Neuronal stem cell (in vitro differentiated cells): ENCODE data around the gene HCCS.

Source experiments
- DNase-seq: peaks from one replicate; pipeline ENCODE4 v3.0.0-alpha.2; 2013; ENCODE audit warnings: low spot score
- H2AFZ ChIP-seq: one replicate; pipeline ENCODE4 v1.6.1; 2013; ENCODE audit warnings: mild to moderate bottlenecking, low read length, inconsistent platforms
- H2AK5ac ChIP-seq: 2 replicates; pipeline ENCODE4 v1.6.1; 2013; ENCODE audit warnings: low read depth, mild to moderate bottlenecking, inconsistent platforms, low read length, moderate library complexity, mixed read lengths
- H2BK120ac ChIP-seq: 2 replicates; pipeline ENCODE4 v1.6.1; 2013; ENCODE audit warnings: low read depth, mild to moderate bottlenecking, inconsistent platforms, low read length, moderate library complexity, mixed read lengths
- H2BK12ac ChIP-seq: one replicate; pipeline ENCODE4 v1.6.1; 2013; ENCODE audit warnings: low read length, inconsistent platforms
- H2BK15ac ChIP-seq: 2 replicates; pipeline ENCODE4 v1.6.1; 2013; ENCODE audit warnings: mild to moderate bottlenecking, low read length, inconsistent platforms, mixed read lengths
- H2BK5ac ChIP-seq: one replicate; pipeline ENCODE4 v1.6.1; 2013; ENCODE audit warnings: inconsistent platforms, mild to moderate bottlenecking, low read length, moderate library complexity
- H3K14ac ChIP-seq: one replicate; pipeline ENCODE4 v1.6.1; 2013; ENCODE audit warnings: low read length, inconsistent platforms
- H3K18ac ChIP-seq: 2 replicates; pipeline ENCODE4 v1.6.1; 2013; ENCODE audit warnings: low read length, inconsistent platforms
- H3K23ac ChIP-seq: 2 replicates; pipeline ENCODE4 v1.6.1; 2013; ENCODE audit warnings: low read depth, mild to moderate bottlenecking, mixed read lengths, low read length, inconsistent platforms; ENCODE audit not compliant: poor library complexity
- H3K27ac ChIP-seq: replicated peaks from 3 replicates; pipeline ENCODE4 v1.5.1; 2013; ENCODE audit warnings: low read length, inconsistent platforms
- H3K27me3 ChIP-seq, 3 experiments: 2 replicates each; pipeline ENCODE4 v1.6.1; 2013; ENCODE audit warnings: low read length in 3 of 3, mild to moderate bottlenecking in 2 of 3, inconsistent platforms in 1 of 3, low read depth in 1 of 3, mixed read lengths in 1 of 3, moderate library complexity in 1 of 3; ENCODE audit not compliant: control insufficient read depth in 3 of 3, insufficient read depth in 3 of 3
- H3K36me3 ChIP-seq, 2 donors: replicated peaks in 1 of 2; 2 replicates each; pipeline ENCODE4 v1.6.1; 2013; ENCODE audit warnings: low read length in 2 of 2; ENCODE audit not compliant: control insufficient read depth in 2 of 2, insufficient read depth in 2 of 2
- H3K4ac ChIP-seq: 2 replicates; pipeline ENCODE4 v1.6.1; 2013; ENCODE audit warnings: inconsistent platforms, mild to moderate bottlenecking, low read length, moderate library complexity
- H3K4me1 ChIP-seq, 2 donors: 1 replicate in 1 of 2; 2 replicates in 1 of 2; pipeline ENCODE4 v1.6.1; 2013; ENCODE audit warnings: low read length in 2 of 2, low read depth in 1 of 2; ENCODE audit not compliant: control insufficient read depth in 2 of 2, insufficient read depth in 1 of 2
- H3K4me2 ChIP-seq: one replicate; pipeline ENCODE4 v1.6.1; 2013; ENCODE audit warnings: mild to moderate bottlenecking, low read length, inconsistent platforms; ENCODE audit not compliant: insufficient read depth, poor library complexity, severe bottlenecking
- H3K4me3 ChIP-seq, 2 donors: 2 replicates each; pipeline ENCODE4 v1.5.1; 2013; ENCODE audit warnings: low read length in 2 of 2, mild to moderate bottlenecking in 2 of 2, inconsistent platforms in 1 of 2, moderate library complexity in 1 of 2
- H3K79me1 ChIP-seq: one replicate; pipeline ENCODE4 v1.6.1; 2013; ENCODE audit warnings: low read depth, mild to moderate bottlenecking, inconsistent platforms, low read length, moderate library complexity
- H3K9ac ChIP-seq: one replicate; pipeline ENCODE4 v1.6.1; 2013; ENCODE audit warnings: mild to moderate bottlenecking, low read depth, low read length, inconsistent platforms; ENCODE audit not compliant: poor library complexity
- H3K9me3 ChIP-seq, 2 donors: replicated peaks in 1 of 2; 2 replicates each; pipeline versions ENCODE3 to v1.6.1; 2013; ENCODE audit warnings: low read length in 2 of 2, mild to moderate bottlenecking in 2 of 2, inconsistent platforms in 1 of 2, low read depth in 1 of 2, mixed read lengths in 1 of 2, moderate library complexity in 1 of 2; ENCODE audit not compliant: control insufficient read depth in 2 of 2, insufficient read depth in 1 of 2
- H4K8ac ChIP-seq: one replicate; pipeline ENCODE4 v1.6.1; 2013; ENCODE audit warnings: low read depth, mild to moderate bottlenecking, inconsistent platforms, low read length, moderate library complexity
- H4K91ac ChIP-seq: one replicate; pipeline ENCODE4 v1.6.1; 2013; ENCODE audit warnings: low read length, low read depth, mild to moderate bottlenecking, inconsistent platforms; ENCODE audit not compliant: poor library complexity
- WGBS, 2 donors: extraction: QIAGEN DNeasy Blood & Tissue Kit; methylation state at CpG; one replicate each; pipeline ENCODE4 v1.1.7; 2013; ENCODE audit warnings: missing lambda C conversion rate in 2 of 2, mixed read lengths in 1 of 2; ENCODE audit not compliant: insufficient read length in 2 of 2, insufficient replicate concordance in 1 of 2; ENCODE audit errors: extremely low coverage in 2 of 2; 5-methylcytosine and 5-hydroxymethylcytosine counted together

Gene HCCS

DNA sequence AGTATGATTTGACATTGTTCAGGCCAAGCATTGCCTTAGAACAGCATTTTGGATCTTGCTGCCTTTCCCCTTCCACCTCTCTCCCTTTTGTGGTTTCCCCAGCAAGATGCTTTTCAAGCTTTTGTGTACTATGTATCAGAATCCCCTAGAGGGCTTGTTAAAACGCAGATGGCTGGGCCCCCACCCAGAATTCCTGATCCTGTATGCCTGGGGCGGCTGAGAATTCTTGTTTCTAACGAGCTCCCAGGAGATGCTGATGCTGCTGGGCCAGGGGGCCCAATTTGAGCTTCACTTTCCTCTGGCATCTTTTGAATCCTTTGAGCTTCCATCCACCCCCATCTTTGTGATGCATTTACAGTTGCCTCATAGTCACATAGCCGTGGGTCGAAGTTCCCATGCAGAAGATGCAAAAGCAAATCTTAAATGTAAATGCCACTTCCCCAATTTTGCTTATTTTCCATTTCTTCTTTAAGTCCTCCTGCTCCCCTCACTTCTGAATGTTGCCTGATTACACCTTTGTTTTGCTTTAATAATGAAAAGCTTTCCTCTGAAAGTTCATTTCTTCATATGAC lies 18.5 kb downstream of the HCCS start:
- Histone ChIP-seq H3K9ac (no peak overlapping the region), H2BK12ac (no peak overlapping the region), H3K18ac (no peak overlapping the region), H3K9me3 (no peaks in the 10 kb centered on the region), H3K14ac (no peak overlapping the region), H4K8ac (no peak overlapping the region), H3K4me3 (no peak overlapping the region), H3K79me1 (no peaks in the 10 kb centered on the region), H3K4me1 (no peaks in the 10 kb centered on the region), H2BK5ac (no peak overlapping the region), H2BK120ac (no peak overlapping the region), H3K27ac (no peak overlapping the region), H3K23ac (no peak overlapping the region), H2AK5ac (no peak overlapping the region), H3K4ac (no peak overlapping the region), H2AFZ (no peak overlapping the region), H3K36me3 (no peaks in the 10 kb centered on the region), H3K4me2 (no peak overlapping the region), H2BK15ac (no peak overlapping the region), H4K91ac (no peak overlapping the region), H3K27me3 (no peaks in the 10 kb centered on the region)
- DNase-seq = no peak
- WGBS, 2 donors = no CpG with 5 or more reads among the region's 5 CpGs

DNA sequence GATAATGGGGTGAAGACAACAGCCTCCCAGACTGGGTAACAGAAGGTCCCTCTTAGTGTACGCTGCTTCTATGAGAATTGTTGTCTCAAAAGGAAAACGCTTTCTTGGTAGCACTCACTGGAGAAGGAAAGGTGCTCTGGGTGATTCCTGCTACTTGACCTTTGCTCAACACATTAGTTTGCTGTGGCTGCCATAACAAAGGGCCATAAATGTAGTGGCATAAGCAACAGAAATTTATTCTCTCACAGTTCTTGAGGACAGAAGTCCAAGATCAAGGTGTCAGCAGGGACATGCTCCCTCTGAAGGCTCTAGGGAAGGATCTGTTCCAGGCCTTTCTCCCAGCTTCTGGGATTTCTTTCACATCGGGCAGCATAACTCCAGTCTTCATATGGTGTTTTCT lies 19.0 kb downstream of the HCCS start:
- Histone ChIP-seq H3K18ac (no peak overlapping the region), H4K91ac (no peak overlapping the region), H3K4me1 (no peaks in the 10 kb centered on the region), H3K14ac (no peak overlapping the region), H2AK5ac (no peak overlapping the region), H3K23ac (no peak overlapping the region), H3K4me3 (no peak overlapping the region), H2BK5ac (no peak overlapping the region), H3K4ac (no peak overlapping the region), H2BK15ac (no peak overlapping the region), H3K27me3 (no peaks in the 10 kb centered on the region), H3K4me2 (no peak overlapping the region), H2BK120ac (no peak overlapping the region), H2AFZ (no peak overlapping the region), H2BK12ac (no peak overlapping the region), H3K36me3 (no peaks in the 10 kb centered on the region), H4K8ac (no peak overlapping the region), H3K79me1 (no peaks in the 10 kb centered on the region), H3K27ac (no peak overlapping the region), H3K9ac (no peak overlapping the region), H3K9me3 (no peaks in the 10 kb centered on the region)
- no CpG with 5 or more reads among the region's 3 CpGs for WGBS, 2 donors
- DNase-seq = no peak

DNA sequence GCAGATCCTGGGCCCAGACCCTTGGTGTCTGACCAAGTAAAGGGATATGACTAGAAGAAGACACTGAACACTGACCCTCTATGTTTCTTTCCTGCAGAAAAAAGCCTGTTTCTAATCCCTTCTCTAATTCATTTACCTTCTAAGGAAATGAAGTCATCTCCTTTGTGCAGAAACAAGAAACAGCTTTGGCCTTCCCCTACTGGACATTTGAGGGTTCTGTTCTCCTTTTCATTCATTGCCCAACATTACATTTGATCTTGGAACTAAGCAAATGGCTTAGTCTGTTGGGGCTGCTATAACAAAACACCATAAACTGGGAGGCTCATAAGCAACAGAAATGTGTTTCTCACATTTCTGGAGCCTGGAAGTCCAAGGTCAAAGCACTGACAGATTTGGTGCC lies 20.0 kb downstream of the HCCS start:
- H2AK5ac ChIP-seq = no peak overlapping the region
- H3K18ac ChIP-seq = no peak overlapping the region
- H3K27me3 ChIP-seq = no peaks in the 10 kb centered on the region
- H3K14ac ChIP-seq = no peak overlapping the region
- H2AFZ ChIP-seq = no peak overlapping the region
- no peak overlapping the region for H3K9ac ChIP-seq
- H2BK12ac ChIP-seq = no peak overlapping the region
- H4K8ac ChIP-seq = no peak overlapping the region
- H4K91ac ChIP-seq = no peak overlapping the region
- no peak overlapping the region for H3K4ac ChIP-seq
- no peaks in the 10 kb centered on the region for H3K9me3 ChIP-seq
- no peak overlapping the region for H2BK5ac ChIP-seq
- no peak overlapping the region for H3K4me2 ChIP-seq
- H3K27ac ChIP-seq = no peak overlapping the region
- no peaks in the 10 kb centered on the region for H3K36me3 ChIP-seq
- no peak for DNase-seq
- no peak overlapping the region for H3K4me3 ChIP-seq
- H3K79me1 ChIP-seq = no peaks in the 10 kb centered on the region
- H2BK15ac ChIP-seq = no peak overlapping the region
- no peak overlapping the region for H2BK120ac ChIP-seq
- H3K23ac ChIP-seq = no peak overlapping the region
- no peaks in the 10 kb centered on the region for H3K4me1 ChIP-seq

DNA sequence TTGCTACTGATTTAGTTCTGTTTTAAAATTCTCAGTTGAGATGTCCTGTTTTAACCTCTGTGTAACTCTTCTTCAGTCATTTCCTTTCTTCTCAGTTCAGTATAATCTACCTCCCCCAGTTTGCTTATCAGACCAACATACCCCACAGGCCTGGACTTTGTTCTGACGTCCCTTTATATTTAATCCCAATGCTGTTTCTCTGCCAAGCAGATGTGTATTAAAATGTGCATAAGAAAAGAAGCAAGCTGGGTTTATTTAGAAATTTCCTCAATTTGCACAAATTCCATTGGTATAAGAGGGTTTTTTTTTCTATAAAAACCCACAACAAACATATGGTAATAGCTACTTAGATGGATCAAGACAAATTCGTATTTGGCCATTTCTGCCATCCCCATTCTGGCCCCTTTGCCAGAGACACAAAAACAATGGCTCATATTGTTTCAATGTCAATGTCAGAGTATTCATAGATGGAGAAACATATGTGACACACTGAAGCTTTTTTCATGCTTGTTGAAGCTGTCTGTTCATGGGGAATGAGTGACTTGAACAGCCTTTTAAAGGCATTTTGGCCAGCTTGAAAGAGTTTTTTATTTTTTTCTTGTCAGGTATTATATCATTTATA lies 24.5 kb downstream of the HCCS start:
- Histone ChIP-seq H2BK12ac (no peak overlapping the region), H2BK120ac (no peak overlapping the region), H3K27me3 (no peaks in the 10 kb centered on the region), H3K9me3 (no peaks in the 10 kb centered on the region), H4K8ac (no peak overlapping the region), H3K4me3 (no peak overlapping the region), H3K79me1 (no peaks in the 10 kb centered on the region), H3K27ac (no peak overlapping the region), H3K18ac (no peak overlapping the region), H2AFZ (no peak overlapping the region), H2AK5ac (no peak overlapping the region), H2BK15ac (no peak overlapping the region), H4K91ac (no peak overlapping the region), H3K4me1 (no peaks in the 10 kb centered on the region), H3K36me3 (no peaks in the 10 kb centered on the region), H3K14ac (no peak overlapping the region), H3K23ac (no peak overlapping the region), H3K4me2 (no peak overlapping the region), H2BK5ac (no peak overlapping the region), H3K9ac (no peak overlapping the region), H3K4ac (no peak overlapping the region)
- no peak for DNase-seq
- WGBS, 2 donors = no CpG with 5 or more reads among the region's 2 CpGs
